K562 (cell line): Measurements from ENCODE around the gene TRNP1. TPM values are rescaled to one million over a fixed set of nuclear protein-coding genes. Genes with fewer than 3 reads are reported as not detected.

ENCODE experiments used
- ARHGAP35 ChIP-seq: fragments of 450-650 bp; IDR thresholded peaks from 2 replicates; pipeline ENCODE4 v1.6.1; 2018; ENCODE audit not compliant: partially characterized antibody
- COPS2 ChIP-seq: fragments of 450-650 bp; conservative IDR thresholded peaks from 2 replicates; pipeline ENCODE4 v1.6.1; 2016; ENCODE audit warnings: mild to moderate bottlenecking, moderate library complexity
- PRPF4 ChIP-seq: fragments of 200-400 bp; formaldehyde crosslinking; IDR thresholded peaks from one replicate; pipeline ENCODE4 v1.6.1; 2017; ENCODE audit warnings: low read length, low read depth, mild to moderate bottlenecking; ENCODE audit not compliant: insufficient read depth, poor library complexity, severe bottlenecking
- SRSF1 ChIP-seq: fragments of 200-400 bp; formaldehyde crosslinking; IDR thresholded peaks from 2 replicates; pipeline ENCODE4 v1.6.1; 2017; ENCODE audit warnings: mild to moderate bottlenecking, low read depth, low read length, moderate library complexity
- ZBTB17 ChIP-seq: fragments of 450-650 bp; formaldehyde crosslinking; IDR thresholded peaks from 2 replicates; pipeline ENCODE4 v1.4.0; 2020; ENCODE audit warnings: mild to moderate bottlenecking
- ZEB2 ChIP-seq: fragments of 450-650 bp; IDR thresholded peaks from 2 replicates; pipeline ENCODE4 v1.6.1; 2016
- ZNF24 ChIP-seq: fragments of 450-650 bp; IDR thresholded peaks from 2 replicates; pipeline ENCODE4 v1.6.1; 2016
- ZNF263 ChIP-seq: sonication (generic); formaldehyde crosslinking; IDR thresholded peaks from 2 replicates; pipeline ENCODE4 v1.8.0; 2022; ENCODE audit warnings: mild to moderate bottlenecking, missing genetic modification reagents, borderline replicate concordance
- ZNF318 ChIP-seq, 2 experiments: fragments of 450-650 bp; IDR thresholded peaks; 2 replicates each; pipeline ENCODE4 v1.6.1; 2016; ENCODE audit warnings: mild to moderate bottlenecking in 2 of 2, borderline replicate concordance in 1 of 2, low read depth in 1 of 2, moderate library complexity in 1 of 2
- ZNF717 ChIP-seq: fragments of 250-450 bp; sonication (Bioruptor Pico); IDR thresholded peaks from 2 replicates; pipeline ENCODE4 v1.5.0; 2021
- polyA plus RNA-seq, 8 experiments: library from polyadenylated mRNA; depleted of rRNA in 4 of 8; stranded (reverse) in 5 of 8; unstranded in 3 of 8; fragments of >200 nt; fragmentation: Nextera tagmentation in 2 of 8; fragmentation: Illumina TruSeq in 1 of 8; extraction: Ambion mirVana in 2 of 8; extraction: Trizol in 1 of 8; gene quantifications; 2 replicates each; pipeline versions ENCODE4 v1.2.1 to v1.2.3, GENCODE V29; 2011 to 2014; ENCODE audit warnings: inconsistent platforms in 1 of 8, missing spikeins in 1 of 8
- total RNA-seq, 7 experiments: library from RNA; depleted of rRNA in 6 of 7; stranded (reverse); fragments of >200 nt in 6 of 7; fragmentation: Illumina TruSeq in 2 of 7; extraction: Trizol in 2 of 7; gene quantifications; 2 replicates each; pipeline versions ENCODE4 v1.2.1 to v1.2.3, GENCODE V29; 2011 to 2021; ENCODE audit warnings: low replicate concordance in 1 of 7
- TF ChIP-seq, protein P1 (sequence below): fragments of 450-650 bp; IDR thresholded peaks from 2 replicates; pipeline ENCODE4 v1.6.1; 2016; ENCODE audit warnings: low read depth

TRNP1 gene
- total and polyA plus RNA-seq, 9 of the 15 experiments (the other 6 are each of a cell fraction or from before 2014, with no cell fraction given): 0.03 to 1.3 (median 0.95) TPM

DNA sequence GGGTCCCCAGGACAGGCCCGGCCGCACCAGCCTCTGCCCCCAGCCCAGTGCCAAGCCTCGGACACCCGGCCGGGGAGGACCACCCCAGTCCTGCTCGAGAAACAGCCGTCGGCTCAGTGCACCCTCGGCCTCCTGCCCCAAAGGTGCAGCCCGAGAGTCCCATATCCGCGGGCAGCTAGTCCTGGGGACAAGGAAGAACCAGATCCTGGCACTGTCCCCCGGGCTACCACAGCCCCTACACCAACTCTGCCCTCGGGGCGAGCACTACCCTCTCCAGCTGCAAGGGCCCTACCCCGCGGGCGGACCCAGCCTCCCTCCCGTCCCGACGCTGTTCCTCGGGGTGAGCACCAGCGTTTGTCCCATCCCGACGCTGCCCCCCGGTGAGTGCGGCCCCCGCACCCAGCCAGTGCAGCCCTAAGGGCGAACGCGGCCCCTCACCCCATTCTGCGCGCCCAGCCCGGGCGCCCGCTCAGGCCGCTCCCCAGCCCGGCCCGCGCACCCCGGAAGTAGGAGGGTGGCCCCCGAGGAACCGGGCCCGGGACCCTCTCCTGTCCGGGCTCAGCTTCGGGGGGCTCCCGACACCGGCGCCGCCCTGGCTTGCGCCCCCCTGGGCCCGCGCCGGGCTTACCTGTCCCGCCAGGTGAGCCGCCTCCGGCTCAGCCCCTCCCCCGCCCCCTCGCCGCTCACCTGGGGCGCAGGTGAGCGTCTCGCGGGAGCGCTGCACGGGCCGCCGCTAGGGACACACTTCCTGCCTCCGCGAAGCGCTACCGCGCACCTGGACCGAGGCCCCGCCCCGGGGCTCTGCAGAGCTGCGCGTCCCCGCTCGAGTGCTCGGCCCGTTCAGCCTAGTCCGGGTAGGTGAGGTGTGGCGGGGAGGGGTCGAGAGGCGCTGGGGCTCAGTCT is 33.5 kb upstream of the TRNP1 start, which contains the start of gene KDF1 (continued):
- TF ChIP-seq ZNF318 (IDR thresholded peaks at IDR 0.05; ENCODE audit: borderline replicate concordance in 1 of 2, low read depth in 1 of 2) (no peak), ARHGAP35 (no peak), ZNF717 (CRISPR knock-in tag) (no peak), ZBTB17 (CRISPR knock-in tag) (no peak), COPS2 (no peak), ZNF24 (no peak), SRSF1 (no peak), ZEB2 (peak; percentile 99), PRPF4 (no peak), ZNF263 (CRISPR knock-in tag) (peak; percentile 76)
- TF ChIP-seq, protein P1, sequence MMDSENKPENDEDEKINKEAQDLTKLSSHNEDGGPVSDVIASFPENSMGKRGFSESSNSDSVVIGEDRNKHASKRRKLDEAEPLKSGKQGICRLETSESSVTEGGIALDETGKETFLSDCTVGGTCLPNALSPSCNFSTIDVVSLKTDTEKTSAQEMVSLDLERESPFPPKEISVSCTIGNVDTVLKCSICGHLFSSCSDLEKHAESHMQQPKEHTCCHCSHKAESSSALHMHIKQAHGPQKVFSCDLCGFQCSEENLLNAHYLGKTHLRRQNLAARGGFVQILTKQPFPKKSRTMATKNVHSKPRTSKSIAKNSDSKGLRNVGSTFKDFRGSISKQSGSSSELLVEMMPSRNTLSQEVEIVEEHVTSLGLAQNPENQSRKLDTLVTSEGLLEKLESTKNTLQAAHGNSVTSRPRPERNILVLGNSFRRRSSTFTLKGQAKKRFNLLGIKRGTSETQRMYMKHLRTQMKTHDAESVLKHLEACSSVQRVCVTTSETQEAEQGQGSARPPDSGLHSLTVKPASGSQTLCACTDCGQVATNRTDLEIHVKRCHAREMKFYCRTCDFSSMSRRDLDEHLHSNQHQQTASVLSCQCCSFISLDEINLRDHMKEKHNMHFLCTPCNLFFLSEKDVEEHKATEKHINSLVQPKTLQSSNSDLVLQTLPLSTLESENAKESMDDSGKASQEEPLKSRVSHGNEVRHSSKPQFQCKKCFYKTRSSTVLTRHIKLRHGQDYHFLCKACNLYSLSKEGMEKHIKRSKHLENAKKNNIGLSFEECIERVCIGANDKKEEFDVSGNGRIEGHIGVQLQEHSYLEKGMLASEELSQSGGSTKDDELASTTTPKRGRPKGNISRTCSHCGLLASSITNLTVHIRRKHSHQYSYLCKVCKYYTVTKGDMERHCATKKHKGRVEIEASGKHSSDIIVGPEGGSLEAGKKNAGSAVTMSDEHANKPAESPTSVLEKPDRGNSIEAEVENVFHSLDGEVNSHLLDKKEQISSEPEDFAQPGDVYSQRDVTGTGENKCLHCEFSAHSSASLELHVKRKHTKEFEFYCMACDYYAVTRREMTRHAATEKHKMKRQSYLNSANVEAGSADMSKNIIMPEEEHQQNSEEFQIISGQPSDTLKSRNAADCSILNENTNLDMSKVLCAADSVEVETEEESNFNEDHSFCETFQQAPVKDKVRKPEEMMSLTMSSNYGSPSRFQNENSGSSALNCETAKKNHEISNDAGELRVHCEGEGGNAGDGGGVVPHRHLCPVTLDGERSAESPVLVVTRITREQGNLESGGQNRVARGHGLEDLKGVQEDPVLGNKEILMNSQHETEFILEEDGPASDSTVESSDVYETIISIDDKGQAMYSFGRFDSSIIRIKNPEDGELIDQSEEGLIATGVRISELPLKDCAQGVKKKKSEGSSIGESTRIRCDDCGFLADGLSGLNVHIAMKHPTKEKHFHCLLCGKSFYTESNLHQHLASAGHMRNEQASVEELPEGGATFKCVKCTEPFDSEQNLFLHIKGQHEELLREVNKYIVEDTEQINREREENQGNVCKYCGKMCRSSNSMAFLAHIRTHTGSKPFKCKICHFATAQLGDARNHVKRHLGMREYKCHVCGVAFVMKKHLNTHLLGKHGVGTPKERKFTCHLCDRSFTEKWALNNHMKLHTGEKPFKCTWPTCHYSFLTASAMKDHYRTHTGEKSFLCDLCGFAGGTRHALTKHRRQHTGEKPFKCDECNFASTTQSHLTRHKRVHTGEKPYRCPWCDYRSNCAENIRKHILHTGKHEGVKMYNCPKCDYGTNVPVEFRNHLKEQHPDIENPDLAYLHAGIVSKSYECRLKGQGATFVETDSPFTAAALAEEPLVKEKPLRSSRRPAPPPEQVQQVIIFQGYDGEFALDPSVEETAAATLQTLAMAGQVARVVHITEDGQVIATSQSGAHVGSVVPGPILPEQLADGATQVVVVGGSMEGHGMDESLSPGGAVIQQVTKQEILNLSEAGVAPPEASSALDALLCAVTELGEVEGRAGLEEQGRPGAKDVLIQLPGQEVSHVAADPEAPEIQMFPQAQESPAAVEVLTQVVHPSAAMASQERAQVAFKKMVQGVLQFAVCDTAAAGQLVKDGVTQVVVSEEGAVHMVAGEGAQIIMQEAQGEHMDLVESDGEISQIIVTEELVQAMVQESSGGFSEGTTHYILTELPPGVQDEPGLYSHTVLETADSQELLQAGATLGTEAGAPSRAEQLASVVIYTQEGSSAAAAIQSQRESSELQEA: peak; percentile 91
